ENCODE data around the gene SLAMF9. TPM values are rescaled to one million over a fixed set of nuclear protein-coding genes. Genes with fewer than 3 reads are reported as not detected.

The SLAMF9 gene
- total RNA-seq, 1 experiment from 2014 or later: not detected

DNA sequence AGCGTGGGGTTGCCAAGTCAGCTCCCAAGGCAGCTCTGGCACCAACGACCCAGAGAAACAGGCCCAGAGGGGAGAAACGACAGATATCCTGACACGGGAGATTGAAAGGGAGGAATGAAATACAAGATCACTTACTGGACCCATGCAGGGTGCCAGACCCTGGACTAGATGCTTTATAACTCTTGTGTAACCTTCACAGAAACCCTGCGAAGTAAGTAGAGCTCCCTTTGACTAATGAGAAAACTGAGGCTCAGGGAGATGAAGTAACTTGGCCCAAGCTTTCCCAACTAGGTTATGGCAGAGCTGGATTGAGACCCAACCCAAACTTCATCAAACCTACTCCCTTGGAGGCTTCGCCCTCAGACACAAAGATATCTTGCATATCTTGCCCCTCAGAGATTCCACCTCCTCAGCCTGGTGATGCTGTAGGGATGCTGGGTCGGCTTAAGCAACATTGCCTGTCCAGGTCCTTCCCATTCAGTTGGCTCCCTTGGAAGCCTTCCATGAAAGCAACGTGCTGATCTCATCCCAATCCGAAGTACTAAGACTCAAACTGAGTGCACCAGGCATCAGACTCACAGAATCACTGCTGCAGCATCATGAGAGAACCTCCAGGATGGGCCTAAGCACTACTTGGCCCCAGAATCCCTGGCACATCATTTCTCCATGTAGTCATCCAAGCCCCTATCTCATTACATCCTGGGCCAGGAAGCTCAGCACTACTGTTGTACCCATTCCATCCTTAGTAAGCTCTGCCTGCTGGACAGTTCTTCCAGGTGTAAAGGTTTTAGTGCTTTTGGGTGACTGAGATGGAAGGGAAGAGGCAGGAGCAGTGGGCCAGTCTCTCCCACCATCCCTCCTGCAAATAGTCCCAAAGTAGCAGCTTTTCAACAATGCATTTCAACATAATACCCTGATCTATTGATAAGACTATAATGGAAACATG lies 7.5 kb downstream of the SLAMF9 start:
- intact Hi-C loops (cut with micrococcal nuclease; ENCODE audit: unreplicated experiment): no loop called here
- ChIA-PET POLR2A (ENCODE audit: low non-redundant PET) (no interaction called here), CTCF (interaction anchor here (0.8 to 1.1 kb wide), 2 partner anchors 61 to 166 kb away, joined by 3 to 7 read pairs; partner anchors contain the start of gene DUSP23)
- no peak overlapping the region for H3K27ac ChIP-seq (ENCODE audit: low read depth, low read length, poor library complexity, severe bottlenecking)
- BruUV-seq (replicated peaks): no TSS peak
- H3K27me3 ChIP-seq (replicated peaks; ENCODE audit: insufficient read depth, low read depth, low read length, poor library complexity): peaks cover 2% of the 10 kb centered on the region
- peaks cover 6% of the 10 kb centered on the region for H3K4me1 ChIP-seq (ENCODE audit: insufficient read depth, low read length, poor library complexity, severe bottlenecking)
- no peaks in the 10 kb centered on the region for H3K9me3 ChIP-seq (ENCODE audit: low read depth, low read length, poor library complexity, severe bottlenecking)
- TF ChIP-seq, protein P1, sequence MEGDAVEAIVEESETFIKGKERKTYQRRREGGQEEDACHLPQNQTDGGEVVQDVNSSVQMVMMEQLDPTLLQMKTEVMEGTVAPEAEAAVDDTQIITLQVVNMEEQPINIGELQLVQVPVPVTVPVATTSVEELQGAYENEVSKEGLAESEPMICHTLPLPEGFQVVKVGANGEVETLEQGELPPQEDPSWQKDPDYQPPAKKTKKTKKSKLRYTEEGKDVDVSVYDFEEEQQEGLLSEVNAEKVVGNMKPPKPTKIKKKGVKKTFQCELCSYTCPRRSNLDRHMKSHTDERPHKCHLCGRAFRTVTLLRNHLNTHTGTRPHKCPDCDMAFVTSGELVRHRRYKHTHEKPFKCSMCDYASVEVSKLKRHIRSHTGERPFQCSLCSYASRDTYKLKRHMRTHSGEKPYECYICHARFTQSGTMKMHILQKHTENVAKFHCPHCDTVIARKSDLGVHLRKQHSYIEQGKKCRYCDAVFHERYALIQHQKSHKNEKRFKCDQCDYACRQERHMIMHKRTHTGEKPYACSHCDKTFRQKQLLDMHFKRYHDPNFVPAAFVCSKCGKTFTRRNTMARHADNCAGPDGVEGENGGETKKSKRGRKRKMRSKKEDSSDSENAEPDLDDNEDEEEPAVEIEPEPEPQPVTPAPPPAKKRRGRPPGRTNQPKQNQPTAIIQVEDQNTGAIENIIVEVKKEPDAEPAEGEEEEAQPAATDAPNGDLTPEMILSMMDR (conservative IDR thresholded peaks at IDR 0.05; ENCODE audit: low read depth, low read length): no peak
- peak overlapping the region; percentile 53 for H3K4me3 ChIP-seq (ENCODE audit: low read depth, low read length, poor library complexity, severe bottlenecking)
- DNase-seq (ENCODE audit: low spot score): no peak
- H3K36me3 ChIP-seq (ENCODE audit: insufficient read depth, low read length, poor library complexity, severe bottlenecking): no peaks in the 10 kb centered on the region

DNA sequence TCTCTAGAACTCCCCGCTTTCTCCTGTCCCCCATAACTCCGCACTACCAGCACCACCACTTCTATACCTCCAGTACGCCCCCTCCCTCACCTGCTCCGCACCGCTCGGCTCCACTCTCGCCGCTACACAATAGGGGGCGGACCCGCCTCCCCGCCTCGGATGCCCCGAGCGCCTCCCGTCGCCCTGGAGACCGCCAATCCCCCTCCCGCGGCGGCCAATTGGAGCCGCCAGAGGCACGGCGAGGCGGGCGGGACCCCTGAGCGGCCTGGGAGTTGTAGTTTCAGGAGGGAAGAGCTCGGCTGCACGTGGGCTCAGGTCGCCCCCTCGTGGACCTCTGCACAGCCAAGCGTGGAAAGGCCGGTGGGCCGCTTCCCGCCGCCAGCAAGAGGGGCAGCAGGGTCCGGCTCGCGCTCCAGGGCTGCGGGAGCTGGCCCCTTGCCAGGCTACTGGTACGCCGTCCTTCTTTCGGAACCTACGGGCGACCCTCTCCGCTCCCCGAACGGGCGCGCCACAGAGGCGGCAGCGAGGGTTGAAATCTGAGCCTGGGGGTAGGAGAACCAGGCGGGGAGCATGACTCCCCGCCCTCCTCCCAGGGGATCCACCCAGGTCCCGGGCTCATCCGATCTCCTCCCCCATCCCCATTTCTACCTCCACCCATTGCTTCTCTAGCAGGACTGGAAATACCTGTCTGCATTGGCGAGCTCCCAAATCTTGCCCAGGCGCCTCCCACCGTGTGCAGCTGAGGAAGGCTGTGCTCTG lies 8.4 kb downstream of the SLAMF9 start, which contains the start of gene IGSF9:
Gene IGSF9, minus strand, starts transcription at position 131 of the 759 bp plus-strand sequence. CDS start 2,159 bp downstream, outside the sequence.
- peaks cover 6% of the 10 kb centered on the region for H3K4me1 ChIP-seq (ENCODE audit: insufficient read depth, low read length, poor library complexity, severe bottlenecking)
- BruUV-seq (replicated peaks): no TSS peak
- no peak for TF ChIP-seq EZH2 (IDR thresholded peaks at IDR 0.05; ENCODE audit: borderline replicate concordance, low read depth, low read length, poor library complexity, severe bottlenecking)
- TF ChIP-seq, protein P1 (conservative IDR thresholded peaks at IDR 0.05; ENCODE audit: low read depth, low read length): peak; percentile 78
- CTCF ChIA-PET: interaction anchor here (0.8 to 1.1 kb wide), 2 partner anchors 62 to 165 kb away, joined by 3 to 7 read pairs; partner anchors contain the start of gene DUSP23
- POLR2A ChIA-PET (ENCODE audit: low non-redundant PET): interaction anchor here (0.6 kb wide), 1 partner anchor 9 kb away, joined by 6 read pairs; no protein-coding TSS in a partner anchor
- H3K27me3 ChIP-seq (replicated peaks; ENCODE audit: insufficient read depth, low read depth, low read length, poor library complexity): no peaks in the 10 kb centered on the region
- intact Hi-C loops (cut with micrococcal nuclease; ENCODE audit: unreplicated experiment): no loop called here
- DNase-seq (ENCODE audit: low spot score): peak; percentile 95
- no peaks in the 10 kb centered on the region for H3K9me3 ChIP-seq (ENCODE audit: low read depth, low read length, poor library complexity, severe bottlenecking)
- peak within 1 kb of the TSS; percentile 53 for H3K4me3 ChIP-seq (ENCODE audit: low read depth, low read length, poor library complexity, severe bottlenecking)
- H3K36me3 ChIP-seq (ENCODE audit: insufficient read depth, low read length, poor library complexity, severe bottlenecking): no peaks in the 10 kb centered on the region
- no peak within 1 kb of the TSS for H3K27ac ChIP-seq (ENCODE audit: low read depth, low read length, poor library complexity, severe bottlenecking)

DNA sequence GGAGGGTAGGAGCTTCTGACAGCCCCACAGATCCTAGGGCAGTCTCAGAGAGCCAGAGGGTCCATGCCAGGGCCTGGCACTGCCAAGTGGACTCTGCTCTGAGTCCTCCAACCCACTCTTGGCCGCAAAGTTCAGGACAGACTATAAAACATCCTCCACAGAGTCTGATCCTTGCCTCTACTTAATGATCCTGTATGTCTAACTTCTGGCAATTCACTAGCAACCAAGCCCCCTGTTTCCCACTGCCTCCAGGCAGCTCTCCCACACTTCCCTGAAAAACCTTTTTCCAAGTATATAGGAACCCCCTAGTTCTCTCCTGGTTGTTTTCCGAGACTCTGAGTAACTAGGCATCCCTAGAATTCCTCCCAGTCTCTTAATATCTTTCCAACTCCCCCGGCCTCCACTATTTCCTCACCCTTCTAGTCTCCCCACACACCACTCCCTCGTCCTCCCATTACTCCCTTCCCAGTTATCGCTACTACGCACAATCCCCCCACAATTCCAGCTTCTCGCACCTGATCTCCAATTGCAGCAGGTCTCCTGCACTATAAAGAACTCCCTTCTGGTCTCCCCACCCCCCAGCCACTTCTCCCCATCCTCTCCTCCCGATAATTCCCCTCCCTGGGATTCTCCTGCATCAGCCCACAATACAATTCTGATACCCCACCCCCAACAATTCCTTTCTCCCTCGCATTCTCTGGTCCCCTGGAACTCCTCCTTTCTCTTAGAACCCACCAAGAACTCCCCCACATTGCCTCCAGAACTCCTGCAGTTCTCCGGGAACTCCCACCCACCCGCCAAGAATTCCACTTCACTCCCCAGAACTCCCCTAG lies 9.2 kb downstream of the SLAMF9 start:
- CTCF ChIA-PET: no interaction called here
- Histone ChIP-seq H3K4me3 (ENCODE audit: low read depth, low read length, poor library complexity, severe bottlenecking) (peak overlapping the region; percentile 53), H3K9me3 (ENCODE audit: low read depth, low read length, poor library complexity, severe bottlenecking) (no peaks in the 10 kb centered on the region), H3K27me3 (replicated peaks; ENCODE audit: insufficient read depth, low read depth, low read length, poor library complexity) (no peaks in the 10 kb centered on the region), H3K27ac (ENCODE audit: low read depth, low read length, poor library complexity, severe bottlenecking) (no peak overlapping the region), H3K4me1 (ENCODE audit: insufficient read depth, low read length, poor library complexity, severe bottlenecking) (peaks cover 6% of the 10 kb centered on the region), H3K36me3 (ENCODE audit: insufficient read depth, low read length, poor library complexity, severe bottlenecking) (no peaks in the 10 kb centered on the region)
- TF ChIP-seq, protein P1 (conservative IDR thresholded peaks at IDR 0.05; ENCODE audit: low read depth, low read length): no peak
- no peak for TF ChIP-seq EZH2 (IDR thresholded peaks at IDR 0.05; ENCODE audit: borderline replicate concordance, low read depth, low read length, poor library complexity, severe bottlenecking)
- no peak for DNase-seq (ENCODE audit: low spot score)
- POLR2A ChIA-PET (ENCODE audit: low non-redundant PET): interaction anchor here (0.6 kb wide), 1 partner anchor 10 kb away, joined by 6 read pairs; no protein-coding TSS in a partner anchor
- no TSS peak for BruUV-seq (replicated peaks)
- intact Hi-C loops (cut with micrococcal nuclease; ENCODE audit: unreplicated experiment): no loop called here
